GM18519 (cell line): ENCODE data around the gene GSTM1.

ENCODE experiments used
- ATAC-seq: cut with Tn5 transposase; IDR thresholded peaks from one replicate; pipeline ENCODE4 v1.9.1; 2021; ENCODE audit warnings: mild to moderate bottlenecking, moderate library complexity; ENCODE audit not compliant: unreplicated experiment, low FRiP score

GSTM1 gene

DNA sequence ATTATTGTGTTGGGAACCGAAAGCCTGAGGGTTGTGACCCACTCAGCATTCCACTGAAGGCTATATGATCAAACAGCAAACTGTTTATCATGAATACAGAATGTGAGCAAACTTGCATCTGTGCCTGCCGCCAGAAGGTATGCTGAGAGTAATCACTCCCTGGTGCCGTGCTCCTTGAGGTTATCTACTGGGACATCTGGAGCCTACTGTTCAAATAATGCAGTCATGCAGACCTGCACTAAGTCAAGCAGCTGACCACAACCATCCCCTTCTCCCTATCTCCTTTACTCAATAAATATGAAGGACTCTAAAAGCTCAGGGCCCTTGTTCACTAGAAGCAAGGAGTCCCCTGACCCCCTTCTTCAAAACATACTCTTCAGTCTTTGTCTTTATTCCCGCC, 37.9 kb downstream of the GSTM1 start:
- ATAC-seq: no peak

DNA sequence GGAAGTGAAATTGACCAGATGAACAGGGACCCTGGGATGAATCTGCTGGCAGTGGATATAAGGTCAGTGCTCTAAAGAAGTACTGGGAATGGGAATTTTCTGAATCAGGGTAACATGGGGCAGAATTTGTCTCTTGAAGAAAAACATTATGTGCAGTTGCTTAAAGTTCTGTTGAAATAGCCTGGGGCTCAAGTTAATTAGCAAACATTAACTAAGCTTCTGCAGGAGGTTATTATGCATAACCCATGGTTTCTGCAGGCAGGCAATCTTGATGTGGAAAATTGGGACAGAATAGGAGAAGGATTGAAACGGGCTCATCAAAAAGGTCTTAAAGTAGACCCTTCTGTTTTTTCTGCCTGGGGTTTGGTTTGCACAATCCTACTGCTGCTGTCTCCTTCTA, 38.4 kb downstream of the GSTM1 start:
- ATAC-seq: no peak

DNA sequence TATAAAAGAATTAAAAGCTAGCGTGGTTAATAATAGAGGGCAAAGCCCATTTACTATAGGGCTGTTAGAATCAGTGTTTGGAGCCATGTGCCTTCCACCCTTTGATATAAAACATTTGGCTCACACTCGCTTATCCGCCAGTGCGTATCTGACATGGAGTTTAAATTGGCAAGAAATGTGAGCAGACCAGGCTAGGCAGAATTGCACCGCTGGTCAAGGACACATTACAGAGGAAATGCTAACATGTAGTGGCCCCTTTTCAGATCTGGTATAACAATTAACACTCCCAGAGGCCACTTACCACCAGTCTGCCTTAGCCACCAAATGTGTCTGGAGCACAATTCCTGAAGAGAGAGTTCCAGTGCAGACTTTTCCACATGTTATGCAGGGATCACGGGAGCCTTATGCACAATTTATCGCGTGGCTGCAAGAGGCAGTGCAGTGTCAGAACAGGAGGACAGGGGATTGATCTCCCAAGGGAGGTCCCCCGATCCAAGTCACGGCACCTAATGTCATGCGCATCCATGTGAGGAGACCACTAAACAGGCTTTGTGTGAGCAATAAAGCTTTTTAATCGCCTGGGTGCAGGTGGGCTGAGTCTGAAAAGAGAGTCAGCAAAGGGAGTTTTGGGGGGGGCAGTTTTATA, 39.2 kb downstream of the GSTM1 start:
- ATAC-seq: no peak

DNA sequence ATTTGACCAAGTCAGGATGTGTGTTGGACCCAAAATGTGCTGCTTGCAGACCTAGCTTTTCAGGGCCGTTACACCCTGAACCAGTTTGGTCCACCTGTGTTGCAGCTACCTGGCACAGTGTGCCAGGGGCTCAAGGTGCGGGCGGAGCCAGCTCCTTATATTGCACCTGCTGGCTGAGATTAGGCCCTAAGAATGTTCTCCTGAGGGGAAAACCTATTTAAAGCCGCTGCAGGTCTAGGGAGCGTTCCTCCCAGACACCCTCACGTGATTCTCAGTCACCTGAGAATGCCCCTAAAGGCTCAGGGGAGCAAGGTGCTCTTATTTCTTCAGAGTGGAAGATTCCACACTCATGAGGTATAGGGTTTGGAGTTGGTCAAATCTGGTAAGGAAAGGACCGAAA, 41.3 kb downstream of the GSTM1 start:
- no peak for ATAC-seq

DNA sequence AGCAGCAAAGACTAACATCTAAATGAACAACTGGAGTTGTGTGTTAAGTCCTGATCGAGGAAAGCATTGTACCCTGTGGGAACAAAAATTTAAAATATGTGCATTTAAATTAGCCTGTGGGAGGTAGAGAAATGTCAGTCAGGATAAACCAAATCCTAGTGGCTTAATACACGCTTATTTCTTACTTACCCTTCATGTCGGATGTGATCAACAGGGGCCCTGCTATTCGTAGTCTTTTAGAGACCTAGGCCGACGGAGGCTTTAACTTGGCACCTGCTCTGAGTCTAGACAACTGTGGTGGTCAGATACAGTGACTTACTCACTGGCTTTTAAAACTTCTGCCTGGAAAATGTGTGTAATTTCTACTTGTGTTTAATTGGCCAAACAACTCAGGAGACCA, 43.0 kb downstream of the GSTM1 start:
- no peak for ATAC-seq

DNA sequence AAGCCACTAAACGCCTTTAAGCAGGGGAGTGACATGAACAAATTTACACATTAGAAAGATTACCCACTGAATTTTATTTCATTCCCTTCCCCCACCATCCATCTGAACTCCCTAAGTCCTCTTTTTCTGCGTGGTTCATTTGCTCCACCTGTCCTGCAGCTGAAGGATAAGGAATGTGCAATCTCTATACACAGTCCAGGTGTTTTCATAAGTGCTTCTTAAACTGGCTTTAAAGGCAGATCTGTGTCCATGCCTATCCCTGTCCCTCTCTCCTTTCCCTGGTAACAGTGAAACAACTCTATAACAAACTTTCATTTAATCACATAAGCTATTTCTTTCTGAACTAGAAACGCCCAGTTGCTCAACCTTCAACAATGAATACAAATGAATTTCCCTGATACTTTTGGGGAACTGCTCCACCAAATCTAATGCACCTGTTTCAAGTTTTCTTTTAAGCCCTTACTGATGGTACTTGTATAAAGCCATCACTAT, 44.8 kb downstream of the GSTM1 start:
- no peak for ATAC-seq

DNA sequence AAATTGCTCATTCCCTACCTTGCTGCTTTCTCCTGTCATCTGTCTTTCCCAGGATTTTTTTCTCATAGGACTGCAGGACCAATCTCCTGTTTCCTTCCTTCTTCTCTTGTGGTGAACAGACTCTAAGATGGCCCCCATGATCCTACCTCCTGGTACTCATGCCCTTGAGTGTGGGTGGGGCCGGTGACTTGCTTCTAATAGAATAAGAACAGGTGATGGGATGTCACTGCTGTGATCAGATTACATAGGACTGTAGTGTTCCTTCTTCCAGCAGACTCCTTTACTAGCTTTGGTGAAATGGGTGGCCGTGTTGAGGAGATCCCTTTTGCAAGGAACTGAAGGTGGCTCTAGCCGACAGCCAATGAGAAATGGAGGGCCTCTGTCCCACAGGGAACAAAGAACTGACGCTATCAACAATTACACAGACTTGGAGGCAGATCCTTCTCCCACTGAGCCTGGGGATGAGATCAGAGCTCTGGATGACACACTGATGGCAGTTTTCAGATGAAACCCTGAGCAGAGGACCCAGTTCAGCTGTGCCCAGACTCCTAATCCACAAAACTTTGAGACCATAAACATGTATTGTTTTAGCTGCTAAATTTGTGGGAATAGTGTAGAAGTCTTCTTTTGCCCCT, 45.7 kb downstream of the GSTM1 start:
- no peak for ATAC-seq

DNA sequence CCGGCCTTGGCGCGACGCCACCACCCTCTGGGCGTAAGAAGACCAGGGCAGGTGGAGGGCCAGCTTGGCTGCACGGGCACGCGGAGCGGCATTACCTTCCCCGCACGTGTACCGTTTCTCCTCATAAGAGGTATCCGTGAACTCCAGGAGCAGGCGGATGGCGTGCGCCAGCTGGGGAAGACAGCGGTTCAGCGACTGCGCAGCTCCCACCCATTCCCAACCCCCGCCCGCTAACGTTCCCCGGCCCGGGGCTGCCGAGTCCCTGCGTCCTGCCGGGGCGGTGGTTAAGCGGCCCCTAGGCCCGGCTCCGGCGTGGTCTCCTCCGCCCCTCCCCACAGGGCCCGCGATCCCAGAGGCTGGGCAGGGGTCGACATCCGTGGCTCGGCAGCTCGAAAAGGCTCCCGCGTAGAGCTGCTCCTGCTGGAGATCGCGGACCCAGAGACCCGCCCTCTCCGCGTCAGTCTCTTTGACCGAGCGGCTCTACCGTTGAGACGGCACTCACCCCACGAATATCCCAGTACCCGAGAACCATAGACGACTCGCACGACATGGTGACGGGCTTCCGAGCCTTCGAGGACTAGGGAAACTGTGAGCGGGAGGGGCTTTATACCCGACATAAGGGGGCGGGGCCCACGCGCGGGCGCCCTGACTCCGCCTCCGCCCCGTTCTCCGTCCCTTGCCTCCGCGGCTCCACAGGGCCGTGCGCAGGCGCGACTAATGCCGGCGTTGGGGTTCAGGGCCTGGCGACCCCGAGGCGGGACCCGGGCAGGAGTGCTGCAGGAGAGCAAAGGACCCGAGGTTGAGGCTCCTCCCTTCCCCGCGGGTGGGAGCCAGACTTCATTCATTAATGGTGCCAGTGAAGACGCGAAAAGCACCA, 52.4 kb downstream of the GSTM1 start:
- ATAC-seq: no peak

DNA sequence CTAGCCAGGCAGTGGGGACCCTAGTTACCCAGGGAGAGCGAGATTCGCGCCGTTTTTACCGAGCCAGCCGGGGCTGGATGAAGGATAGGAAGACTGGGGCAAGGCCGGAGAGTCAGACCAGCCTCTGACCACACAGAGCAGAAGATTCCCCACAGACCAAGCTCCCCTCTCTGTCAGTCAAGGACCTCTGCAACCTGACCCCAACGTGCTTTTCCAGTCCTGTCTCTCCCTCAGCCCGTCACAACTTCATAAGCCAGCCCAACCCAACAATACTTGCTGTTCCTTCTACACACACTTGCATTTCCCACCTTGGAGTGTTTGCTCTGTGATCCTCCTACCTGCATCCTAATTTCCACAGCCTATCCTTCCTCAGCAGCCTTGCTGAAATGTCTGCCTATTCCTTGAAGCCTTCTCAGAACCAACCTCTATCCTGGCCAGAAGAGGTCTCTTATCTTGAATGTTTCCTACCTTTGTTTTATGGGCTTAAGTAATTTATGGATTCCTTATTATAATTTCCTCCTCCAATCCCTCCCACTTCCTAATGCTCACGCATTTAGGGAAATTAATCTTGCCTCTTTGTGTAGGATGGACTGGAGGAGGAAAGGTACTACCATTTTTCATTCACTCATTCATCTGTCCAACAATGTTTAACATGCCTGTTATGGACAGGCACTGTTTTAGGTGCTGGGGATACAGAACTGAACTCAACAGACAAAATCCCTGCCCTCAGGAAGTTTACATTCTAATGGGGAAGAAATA, 53.2 kb downstream of the GSTM1 start, which contains the start of gene GSTM3:
Gene GSTM3 (minus strand): TSS at position 424 of the 759 bp plus-strand sequence. CDS start 751 bp downstream, outside the sequence.
- no peak for ATAC-seq
